HS-27A (cell line): ENCODE results near the gene C5orf58.

Experiments used
- DNase-seq: peaks from one replicate; pipeline ENCODE4 v3.0.0-alpha.2; 2012; ENCODE audit warnings: low read depth, missing footprints

Gene C5orf58, protein sequence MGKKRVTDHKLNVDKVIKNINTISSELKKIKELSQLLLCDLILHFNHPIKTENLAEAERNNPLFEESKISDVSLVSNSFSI

DNA sequence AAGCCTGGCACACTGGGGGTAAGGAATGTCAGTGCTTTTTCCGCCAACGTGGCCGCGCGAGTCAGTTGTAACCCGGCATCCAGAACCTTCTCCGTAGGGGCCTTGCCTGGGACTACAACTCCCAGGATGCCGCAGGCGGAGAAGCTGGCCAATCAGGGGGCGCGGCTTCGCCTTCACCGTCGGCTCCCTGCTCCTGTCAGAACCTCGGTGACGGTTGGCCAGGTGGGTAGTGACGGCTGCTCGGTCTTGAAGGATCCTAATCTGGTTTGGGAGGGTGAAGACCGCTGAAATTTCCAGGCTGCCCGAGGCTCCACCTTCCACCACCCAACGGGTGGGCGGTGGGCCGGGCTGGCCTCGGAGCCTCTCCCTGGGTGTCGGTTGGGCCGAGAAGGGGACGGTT is at the start of gene C5orf58:
Gene C5orf58, plus strand, starts transcription at position 200 of the 400 bp plus-strand sequence. CDS start 1,992 bp downstream, outside the sequence.
- no peak for DNase-seq

DNA sequence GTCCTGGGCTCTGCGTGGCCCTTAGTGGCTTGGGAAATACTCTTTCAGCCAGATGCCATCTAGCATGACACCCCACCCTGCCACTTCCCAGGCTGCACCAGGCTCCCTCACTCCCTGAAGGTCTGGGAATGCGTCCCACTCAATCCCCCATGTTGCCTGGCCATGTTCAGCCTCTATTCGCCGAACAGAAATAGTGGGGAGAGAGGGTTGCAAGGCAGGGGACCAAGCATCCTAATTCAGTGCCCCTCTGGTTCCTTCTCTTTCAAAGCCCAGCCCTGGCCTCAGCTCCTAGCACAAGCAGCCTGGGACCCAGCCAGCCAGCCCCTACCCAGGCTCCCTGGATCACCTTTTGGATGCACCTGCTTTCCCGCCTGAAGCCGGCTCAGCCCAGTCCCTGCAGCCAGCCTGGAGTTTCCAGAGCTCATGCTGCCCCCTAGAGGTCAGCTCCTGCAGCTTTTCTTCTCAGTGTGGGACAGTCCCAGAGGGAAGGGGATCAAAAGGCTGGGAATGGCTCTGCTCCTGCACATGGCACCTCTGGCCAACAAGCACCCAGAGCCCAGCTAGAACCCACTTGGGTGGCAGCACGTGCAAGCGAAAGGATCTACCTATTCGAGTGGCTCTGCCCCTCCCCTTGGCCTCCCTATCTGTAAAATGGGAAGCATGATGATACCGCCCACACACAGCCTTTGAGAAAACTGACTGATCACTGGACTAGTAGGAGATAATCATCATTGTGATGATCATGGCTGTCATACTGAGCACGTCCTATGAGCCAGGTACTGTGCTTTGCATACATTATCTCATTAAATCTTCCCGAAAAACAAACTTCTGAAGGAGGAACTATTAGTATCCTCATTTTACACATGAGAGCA is 48.7 kb upstream of the C5orf58 start:
- no peak for DNase-seq

DNA sequence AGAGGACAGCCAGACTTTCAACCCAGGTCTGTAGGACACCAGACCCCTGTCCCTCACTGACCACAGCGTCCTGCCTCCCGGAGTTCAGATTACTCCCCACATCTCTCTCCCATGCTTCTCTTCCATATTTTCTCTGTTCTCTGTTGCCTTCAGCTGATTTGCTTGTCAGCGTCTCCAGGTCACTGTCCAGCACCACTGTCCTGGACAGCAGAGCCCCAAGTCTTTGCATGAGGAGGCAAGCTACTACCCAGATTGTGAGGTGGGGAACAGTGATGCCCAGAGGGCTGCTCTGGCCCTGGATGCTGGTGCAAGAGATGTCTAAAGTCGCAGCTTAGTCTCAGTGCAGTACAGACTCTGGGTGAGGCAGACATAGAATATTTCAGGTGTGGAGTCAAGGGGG is 48.0 kb upstream of the C5orf58 start:
- DNase-seq = no peak

DNA sequence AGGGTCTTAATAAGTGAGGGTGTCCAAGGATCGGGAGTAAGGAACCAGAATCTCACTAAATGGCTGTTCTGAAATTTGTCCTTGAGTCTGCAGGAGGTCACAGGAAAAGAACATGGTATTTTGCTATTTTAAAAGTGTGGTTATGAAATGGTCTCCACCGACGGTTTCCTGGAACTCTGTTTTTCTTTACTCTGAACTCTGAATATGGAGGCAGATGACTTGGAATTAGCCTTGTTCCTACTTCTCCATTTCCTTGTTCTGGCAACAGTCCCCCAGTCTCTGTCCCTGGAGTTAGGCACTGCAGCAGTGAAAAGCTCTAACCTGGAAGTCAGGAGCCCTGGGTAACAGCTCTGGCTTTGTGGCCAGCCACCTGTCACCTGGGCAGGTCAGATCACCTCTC is 46.6 kb upstream of the C5orf58 start:
- no peak for DNase-seq

DNA sequence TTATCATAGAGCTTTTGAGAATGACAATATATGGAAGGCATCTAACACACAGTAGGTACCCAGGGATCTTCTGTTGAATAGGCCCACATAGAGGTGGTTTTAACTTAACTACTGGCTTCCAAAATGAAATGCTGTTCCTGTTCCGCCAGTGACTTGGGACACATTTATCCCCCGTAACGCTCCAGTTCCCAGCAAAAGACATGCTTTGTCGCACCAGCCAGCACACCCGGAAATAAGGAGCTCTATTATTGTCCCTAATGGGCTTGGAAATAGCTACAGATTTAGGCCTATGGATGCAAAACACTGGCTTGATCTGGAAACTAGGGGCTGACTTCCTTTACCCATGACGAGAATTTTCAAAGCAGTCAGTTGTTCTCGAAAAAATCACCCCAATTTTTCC is 45.9 kb upstream of the C5orf58 start:
- DNase-seq = no peak

DNA sequence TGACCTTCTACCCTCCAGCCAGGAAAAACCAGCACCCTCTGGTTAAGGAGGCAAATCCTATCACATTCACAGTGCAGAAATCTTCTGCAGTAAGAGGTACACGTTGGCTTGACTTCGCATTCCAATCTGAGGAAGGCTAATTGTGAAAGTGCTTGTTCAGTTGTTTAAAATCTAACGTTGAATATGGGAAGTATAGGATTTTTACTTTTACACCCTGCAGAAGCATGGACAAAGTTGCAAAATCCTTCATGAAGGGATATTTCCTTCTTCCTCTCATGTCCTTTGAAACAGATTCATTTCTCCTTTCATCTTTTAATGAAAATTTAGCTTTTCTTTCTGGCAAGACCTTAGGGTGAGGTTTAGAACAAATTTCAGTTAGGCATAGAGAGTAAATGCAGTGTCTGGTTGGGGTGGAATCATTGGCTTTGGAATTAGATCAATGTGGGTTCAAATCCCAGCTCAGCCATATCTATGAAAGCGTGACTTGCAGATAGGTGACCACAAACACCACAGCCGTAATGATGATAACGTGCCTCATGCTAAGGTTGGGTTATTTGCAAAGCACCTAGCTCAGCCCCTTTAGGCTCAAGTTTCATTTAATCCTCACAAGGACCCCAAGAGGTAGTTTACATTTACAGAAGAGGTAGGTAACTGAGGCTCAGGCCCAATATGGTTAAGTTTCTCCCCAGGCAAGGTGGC is 42.2 kb upstream of the C5orf58 start:
- DNase-seq = no peak

DNA sequence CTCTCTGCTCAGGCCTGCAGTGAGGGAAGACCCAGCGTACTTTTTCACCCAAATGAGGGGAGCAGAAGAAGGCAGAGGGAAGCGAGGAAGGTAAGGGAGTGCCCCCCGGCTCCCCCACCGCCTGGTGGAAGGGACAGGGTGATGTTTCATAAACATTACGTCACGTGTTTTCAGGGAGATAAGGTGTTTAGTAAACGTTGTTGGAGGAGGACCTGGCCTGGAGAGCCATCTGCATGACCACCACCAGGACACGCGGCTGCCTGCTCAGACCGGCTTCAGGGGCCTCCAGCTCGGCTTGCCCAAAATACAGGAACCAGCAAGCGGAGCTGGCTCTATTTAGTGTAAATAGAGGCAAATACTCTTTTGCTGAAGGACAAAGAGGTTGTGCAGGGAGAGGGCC is 40.0 kb upstream of the C5orf58 start:
- DNase-seq = no peak

DNA sequence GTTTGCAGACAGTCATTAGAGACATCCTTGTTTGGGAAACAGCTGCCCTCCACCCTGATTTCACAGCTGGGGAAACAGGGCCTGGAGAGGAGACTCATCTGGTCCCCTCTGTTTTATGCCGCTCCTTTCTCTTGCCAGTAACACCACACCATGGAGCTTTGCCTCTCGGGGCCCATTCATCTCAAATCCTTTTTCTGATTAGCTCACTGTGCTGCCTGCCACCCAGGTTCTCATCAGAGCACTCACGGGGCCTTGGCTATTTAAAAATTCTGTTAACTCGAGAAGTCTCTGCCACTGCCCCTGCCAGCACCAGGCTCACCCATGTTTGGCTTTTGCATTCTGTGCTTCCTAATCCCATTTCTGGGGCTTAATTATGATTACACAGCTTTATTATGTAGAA is 36.8 kb upstream of the C5orf58 start:
- DNase-seq = no peak

DNA sequence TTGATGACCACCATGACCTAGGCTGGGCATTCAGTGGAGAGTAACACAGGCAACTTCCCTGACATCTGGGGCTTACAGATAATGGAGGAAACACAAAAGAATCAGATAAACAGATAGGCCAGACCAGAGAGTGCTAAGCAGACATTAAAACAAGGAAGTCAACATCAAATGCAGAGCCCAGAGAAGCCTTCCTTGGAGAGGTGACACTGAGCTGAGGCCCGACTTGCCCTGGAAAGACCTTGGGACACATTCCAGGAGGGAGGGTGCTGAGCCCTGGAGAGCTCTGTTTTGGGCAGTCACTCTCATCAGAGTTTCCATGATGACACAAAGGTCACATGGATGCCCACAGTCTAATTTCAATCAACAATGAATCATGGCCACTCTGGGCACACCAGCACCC is 31.9 kb upstream of the C5orf58 start:
- no peak for DNase-seq

DNA sequence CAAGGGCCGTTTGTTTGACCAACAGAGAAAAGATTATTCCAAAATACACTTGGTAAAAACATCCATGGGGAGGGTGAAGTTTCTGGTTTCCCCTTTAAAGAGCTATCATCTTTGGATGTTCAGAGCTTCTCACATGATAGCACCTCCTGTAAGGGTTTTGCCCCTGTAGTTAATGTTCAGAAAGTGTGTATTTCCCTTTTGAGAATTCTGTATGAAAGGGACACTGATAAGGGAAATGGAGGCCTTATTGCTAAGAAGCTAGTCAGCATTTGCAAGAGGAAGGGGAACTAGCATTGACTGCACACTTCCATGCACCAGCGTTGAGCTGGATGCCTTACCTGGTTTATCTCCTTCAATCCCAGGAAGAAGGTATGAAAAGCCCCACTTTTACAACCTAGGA is 31.5 kb upstream of the C5orf58 start:
- no peak for DNase-seq

DNA sequence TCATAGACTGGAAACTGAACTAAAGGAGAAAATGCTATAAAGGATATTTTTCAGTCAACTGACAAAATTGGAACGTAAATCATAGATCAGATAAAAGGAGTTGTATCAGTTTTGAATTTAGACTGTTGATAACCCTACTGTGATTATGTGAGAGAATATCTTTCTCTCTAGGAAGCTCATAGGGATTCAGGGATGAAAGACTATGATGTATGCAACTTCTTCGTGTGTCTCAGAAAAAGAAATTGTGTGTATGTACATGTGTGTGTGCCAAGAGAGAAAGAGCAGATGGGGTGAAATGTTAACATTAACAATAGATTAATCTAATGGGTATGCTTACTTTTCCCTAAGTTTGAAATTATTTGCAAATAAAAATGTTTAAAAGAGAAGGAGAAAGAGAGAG is 30.7 kb upstream of the C5orf58 start:
- DNase-seq = no peak

DNA sequence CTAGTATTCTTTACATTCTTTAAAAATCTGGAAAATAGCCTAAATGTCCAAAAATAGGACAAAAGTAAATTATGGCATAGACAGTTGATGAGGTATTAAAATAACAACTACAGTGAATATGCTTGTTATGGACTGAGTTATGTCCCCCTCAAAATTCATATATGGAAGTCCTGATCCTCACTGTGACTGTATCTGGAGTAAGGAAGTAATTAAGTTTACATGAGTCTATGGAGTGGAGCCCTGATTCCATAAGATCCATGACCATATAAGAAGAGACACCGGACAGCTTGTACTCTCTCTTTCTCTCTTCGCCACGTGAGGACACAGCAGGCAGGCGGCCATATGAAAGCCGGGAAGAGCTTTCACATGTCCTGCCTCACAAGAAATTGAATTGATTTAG is 28.6 kb upstream of the C5orf58 start:
- no peak for DNase-seq

DNA sequence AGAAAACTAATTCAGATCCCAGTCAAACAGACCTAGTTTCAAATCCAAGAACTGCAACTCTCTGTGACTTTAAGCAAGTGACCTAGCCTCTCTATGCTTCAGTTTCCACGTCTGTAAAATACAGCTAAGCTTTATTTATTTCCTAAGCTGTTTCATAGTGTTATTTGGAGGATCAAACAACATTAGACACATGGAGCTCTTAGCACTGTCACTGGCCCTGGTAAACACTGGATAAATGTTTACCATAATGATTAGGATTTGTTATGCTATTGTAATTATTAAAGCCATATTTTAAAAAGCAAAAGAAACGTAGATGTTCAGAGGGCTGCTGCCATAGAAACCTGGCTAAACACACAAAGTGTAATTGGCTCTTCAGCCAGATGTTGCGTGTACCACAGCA is 26.6 kb upstream of the C5orf58 start:
- no peak for DNase-seq

DNA sequence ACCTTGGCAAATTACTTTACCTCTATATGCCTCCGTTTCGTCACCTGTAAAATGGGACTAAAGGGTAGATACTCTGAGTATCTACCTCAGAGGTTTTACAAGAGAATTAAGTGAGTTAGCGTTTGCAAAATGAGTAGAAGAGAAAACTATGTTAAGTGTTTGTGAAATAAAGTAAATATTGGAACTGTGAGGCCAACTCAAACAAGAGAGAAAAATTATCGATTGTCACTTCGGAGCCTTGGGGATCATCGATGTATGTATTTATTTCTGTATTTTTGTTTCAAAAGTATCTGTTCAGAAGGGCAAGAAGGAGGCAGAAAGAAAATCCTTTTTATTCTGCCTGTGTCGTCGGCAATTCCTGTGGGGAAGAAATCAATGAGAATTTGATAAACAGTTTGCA is 25.8 kb upstream of the C5orf58 start:
- no peak for DNase-seq

DNA sequence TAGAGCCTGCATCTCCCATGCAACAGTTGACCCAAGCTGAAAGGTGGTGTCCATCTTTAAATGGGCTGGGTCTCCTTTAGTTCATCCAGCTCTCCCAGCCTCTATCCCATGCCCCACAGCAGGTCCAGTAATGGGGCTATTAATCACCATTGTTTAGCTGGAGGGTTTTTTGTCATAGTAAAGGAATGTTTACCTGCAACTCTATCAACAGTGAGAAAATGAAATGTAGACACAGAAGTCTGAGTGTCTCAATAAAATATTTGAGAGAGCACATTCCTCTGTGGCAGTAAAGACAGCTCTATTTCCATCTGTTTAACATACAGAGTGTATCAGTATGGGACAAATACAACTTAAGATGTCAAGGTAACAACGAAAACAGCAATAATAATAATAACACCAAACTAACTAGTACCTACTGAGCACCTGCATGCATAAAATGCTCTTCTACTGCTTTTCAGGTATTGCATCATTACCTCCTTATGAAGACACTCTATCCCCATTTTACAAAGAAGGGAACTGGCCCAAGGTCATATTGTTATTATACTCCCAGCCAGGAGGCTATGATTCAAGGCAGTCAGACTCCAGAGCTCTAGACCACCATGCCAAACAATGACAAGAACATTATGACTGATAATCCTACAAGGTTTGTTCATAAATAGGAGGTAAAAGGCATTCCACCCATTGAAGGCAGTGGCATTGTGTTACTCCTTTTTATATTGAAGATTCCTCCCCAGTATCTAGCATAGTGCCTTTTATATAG is 21.0 kb upstream of the C5orf58 start:
- DNase-seq = no peak

DNA sequence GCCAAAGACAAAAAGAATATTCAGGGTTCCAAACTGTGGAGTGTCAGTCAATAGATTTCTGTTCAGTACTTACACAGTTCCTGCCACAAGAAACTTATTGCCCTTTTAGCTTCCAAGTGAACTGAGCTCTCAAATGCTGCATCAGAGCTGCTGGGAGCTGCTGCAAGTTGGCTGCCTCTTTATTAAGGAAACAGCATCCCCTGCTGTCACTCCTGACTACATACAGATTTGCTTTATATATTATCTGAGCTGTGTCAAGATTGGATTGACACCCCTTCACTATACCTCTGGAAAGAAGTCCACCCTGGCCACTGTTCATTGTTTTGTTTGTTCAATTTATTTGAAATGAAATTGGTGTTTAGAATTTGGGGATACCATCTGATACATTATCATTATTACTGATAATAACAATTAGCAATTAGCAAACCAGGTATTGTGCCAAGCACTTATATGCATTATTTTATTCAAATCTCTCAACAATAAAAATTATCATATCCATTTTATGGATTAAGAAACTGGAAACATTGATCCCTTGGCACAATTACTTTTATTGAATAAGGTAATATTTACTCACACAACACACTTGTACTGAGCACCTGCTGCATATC is 16.4 kb upstream of the C5orf58 start:
- no peak for DNase-seq

DNA sequence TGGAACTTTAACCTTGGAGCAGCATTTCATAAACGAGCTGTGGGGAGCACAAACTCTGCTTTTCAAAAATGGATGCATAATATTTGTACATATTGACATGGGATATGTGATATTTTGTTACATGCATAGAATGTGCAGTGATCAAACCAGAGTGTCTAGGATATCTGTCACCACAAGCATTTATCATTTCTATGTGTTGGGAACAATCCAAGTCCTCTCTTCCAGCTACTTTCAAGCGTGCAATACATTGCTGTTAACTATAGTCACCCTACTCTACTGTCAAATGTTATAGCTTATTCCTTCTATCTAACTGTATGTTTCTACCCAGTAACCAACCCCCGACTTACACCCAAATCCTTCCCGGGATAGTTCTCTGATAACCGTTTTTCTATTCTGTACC is 15.0 kb upstream of the C5orf58 start:
- no peak for DNase-seq

DNA sequence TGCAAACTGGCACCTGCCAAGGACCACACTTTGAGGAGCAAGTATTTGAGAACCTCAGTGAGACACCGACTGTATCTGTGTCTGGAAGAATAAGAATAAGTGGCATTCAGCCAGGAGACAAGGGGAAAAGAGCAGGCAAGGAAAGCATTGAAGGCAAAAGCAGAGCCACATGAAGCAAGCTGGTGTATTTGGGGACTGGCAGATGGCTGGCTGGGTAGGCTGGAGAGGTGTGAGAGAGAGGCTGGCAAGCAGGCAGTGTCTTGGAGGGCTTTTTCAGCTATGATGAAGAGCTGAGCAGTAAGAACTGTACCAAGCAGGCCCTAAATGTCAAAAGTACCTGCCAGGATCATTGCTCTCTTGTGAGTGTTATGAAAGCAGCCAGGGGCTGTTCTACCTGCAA is 14.1 kb upstream of the C5orf58 start:
- DNase-seq = no peak

DNA sequence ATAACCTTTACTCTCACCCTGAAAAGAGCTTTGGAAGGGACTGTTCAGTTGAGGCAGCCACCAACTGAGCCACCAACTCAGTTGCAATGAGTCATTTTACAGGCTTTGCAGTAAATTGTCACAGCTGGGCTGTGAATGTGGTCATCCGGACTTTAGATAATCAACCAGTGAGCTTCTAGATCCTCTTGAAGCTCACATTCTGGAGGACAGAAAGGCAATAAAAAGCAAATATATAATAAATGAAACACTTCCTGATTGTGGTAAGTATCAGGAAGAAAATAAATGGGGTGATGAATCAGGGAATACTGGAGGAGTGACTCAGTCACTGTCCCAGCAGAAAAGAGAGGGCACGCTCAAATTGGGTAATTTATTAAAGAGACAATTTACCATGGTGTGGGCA is 13.2 kb upstream of the C5orf58 start:
- DNase-seq = peak; percentile 64

DNA sequence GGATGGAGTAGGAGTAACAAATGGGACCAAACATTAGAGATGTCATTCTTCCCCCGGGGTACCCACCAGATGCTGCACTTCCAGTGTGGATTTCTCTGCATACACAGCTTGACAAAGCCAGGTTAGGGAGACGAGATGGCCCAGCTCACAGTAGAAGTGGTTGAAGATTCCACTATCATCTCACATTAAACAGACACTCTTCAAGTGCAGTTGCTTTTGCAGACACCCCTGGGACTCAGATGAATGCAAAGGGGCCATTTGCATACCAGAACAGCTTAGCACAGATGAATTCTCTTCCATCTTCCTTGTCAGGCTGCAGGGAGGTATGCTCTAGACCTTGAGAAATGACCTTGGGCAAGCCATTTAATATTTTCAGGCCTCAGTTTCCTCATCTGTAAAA is 12.6 kb upstream of the C5orf58 start:
- DNase-seq = no peak

DNA sequence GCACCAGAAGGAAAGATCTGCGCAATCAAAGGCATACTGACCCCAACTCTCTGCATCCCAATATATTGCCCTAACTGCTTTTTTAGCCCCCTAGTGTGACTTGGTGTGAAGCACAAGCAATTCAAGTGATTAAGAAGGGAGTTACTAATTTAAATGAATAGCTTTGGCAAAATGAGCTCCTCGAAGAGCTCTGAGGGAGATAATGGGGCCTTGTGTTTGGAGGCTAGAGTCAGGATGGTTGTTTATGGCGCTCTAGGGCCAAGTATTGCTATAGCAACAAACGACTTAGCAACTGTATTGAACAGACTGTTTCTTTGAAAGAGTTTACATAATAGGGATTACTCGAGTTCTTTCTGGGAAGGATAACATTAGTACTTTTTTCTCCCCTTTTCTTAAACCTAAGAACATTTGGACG is 11.5 kb upstream of the C5orf58 start:
- no peak for DNase-seq

DNA sequence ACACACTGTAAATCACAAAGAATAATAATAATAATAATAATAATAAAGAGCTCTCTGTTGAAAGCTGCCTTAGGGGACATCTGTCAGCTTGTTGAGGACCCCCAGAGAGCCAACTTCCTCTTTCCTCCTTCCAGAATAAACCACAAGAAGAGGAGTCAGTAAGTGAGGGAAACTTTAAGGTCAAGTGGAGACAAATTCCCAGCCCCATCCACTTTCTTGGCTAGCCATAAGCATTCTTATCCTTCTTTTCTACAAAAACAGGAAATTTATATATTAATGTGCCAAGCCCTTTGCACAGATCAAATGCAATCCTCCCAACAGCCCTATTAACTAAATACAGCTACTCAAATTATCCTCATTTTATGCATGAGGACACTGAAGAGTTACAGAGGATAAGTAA is 9.4 kb upstream of the C5orf58 start:
- DNase-seq = no peak
